GM12872 (cell line): ENCODE measurements around the gene ANXA11.
A peak's percentile ranks its signal among the peaks of the same experiment; 100 is the strongest.

ENCODE experiments used
- TF ChIP-seq, protein P1 (sequence below): IDR thresholded peaks from 3 replicates; pipeline ENCODE4 v1.5.1; 2011; ENCODE audit warnings: low read depth, mild to moderate bottlenecking, low read length, moderate library complexity; ENCODE audit not compliant: insufficient read depth

The ANXA11 gene

GRCh38 chr10:80204677-80205476 is 460 bp downstream of the ANXA11 start:
- TF ChIP-seq, protein P1, sequence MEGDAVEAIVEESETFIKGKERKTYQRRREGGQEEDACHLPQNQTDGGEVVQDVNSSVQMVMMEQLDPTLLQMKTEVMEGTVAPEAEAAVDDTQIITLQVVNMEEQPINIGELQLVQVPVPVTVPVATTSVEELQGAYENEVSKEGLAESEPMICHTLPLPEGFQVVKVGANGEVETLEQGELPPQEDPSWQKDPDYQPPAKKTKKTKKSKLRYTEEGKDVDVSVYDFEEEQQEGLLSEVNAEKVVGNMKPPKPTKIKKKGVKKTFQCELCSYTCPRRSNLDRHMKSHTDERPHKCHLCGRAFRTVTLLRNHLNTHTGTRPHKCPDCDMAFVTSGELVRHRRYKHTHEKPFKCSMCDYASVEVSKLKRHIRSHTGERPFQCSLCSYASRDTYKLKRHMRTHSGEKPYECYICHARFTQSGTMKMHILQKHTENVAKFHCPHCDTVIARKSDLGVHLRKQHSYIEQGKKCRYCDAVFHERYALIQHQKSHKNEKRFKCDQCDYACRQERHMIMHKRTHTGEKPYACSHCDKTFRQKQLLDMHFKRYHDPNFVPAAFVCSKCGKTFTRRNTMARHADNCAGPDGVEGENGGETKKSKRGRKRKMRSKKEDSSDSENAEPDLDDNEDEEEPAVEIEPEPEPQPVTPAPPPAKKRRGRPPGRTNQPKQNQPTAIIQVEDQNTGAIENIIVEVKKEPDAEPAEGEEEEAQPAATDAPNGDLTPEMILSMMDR, result no peak

GRCh38 chr10:80203835-80204676 is 1.3 kb downstream of the ANXA11 start:
- TF ChIP-seq, protein P1, result no peak

GRCh38 chr10:80202934-80203834 is 2.2 kb downstream of the ANXA11 start:
- TF ChIP-seq, protein P1, result peak; percentile 67

DNA sequence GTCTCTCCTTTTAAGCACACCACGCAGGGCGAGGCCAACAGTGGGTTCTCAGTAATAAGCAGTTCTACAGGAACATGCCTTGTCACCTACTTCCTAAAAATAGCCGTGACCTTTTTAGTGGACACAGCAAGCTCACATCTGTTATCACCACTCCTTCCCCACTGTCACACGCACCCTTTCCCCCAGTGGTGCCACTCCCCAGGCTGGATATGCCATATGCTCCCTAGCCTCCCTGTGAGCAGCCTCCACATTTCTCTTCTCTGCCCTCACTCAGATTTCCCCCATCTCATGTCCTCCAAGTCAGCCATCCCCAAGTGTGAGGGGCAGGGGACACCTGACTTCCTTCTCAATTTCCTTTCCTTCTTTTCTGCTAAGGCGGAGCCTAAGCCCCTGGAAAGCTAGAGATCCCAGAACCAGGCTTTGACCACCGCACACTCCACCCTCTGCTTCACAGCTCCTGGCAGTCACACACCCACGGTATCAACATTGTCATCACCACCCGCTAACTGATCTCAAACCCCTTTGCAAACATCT is 3.7 kb downstream of the ANXA11 start:
- TF ChIP-seq, protein P1, result no peak

DNA sequence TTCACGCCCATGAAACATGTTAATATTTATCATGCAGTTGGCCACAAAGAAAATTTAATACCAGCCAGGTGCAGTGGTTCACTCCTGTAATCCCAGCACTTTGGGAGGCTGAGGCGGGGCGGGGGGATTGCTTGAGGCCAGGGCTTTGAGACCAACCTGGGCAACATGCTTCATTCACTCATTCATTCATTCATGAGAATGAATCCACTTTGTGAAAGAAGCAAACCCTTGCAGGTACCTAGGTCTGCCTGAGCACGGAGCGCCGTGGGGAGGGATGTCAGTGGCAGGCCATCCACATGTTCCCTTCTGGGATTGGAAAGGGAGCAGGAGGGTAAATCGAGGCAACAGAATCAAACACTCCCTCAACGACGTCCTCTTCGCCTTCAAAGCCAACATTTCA is 4.7 kb downstream of the ANXA11 start:
- TF ChIP-seq, protein P1, result no peak

- TF ChIP-seq, protein P1, result no peak
Observed at GRCh38 chr10:80200259-80200658, 5.1 kb downstream of the ANXA11 start.
